D341Med (cell line): Measurements from ENCODE around the gene KLHL17.
"Not testable (repeated sequence)": the region's sequence is repeated elsewhere in the genome, so short reads cannot be mapped to it uniquely, and the experiment has no call there.

ENCODE experiments used
- DNase-seq: peaks from one replicate; pipeline ENCODE4 v3.0.0; 2012; ENCODE audit warnings: low spot score

KLHL17 gene

GRCh38 chr1:1001057-1001783, 40.8 kb downstream of the KLHL17 start:
- DNase-seq: no peak

GRCh38 chr1:1003618-1004419, 43.4 kb downstream of the KLHL17 start:
- DNase-seq: no peak

- no peak for DNase-seq
These were observed 44.0 kb downstream of the KLHL17 start for GRCh38 chr1:1004420-1004779.

- no peak for DNase-seq
These were observed 44.7 kb downstream of the KLHL17 start for GRCh38 chr1:1004780-1005697.

GRCh38 chr1:1005774-1006304, 45.5 kb downstream of the KLHL17 start:
- no peak for DNase-seq

GRCh38 chr1:1006305-1007159, 46.1 kb downstream of the KLHL17 start:
- DNase-seq: no peak

GRCh38 chr1:1010131-1010530, 49.7 kb downstream of the KLHL17 start:
- DNase-seq: not testable (repeated sequence)

GRCh38 chr1:1011396-1011949, 51.1 kb downstream of the KLHL17 start:
- no peak for DNase-seq

GRCh38 chr1:1012736-1013104, 52.3 kb downstream of the KLHL17 start:
- not testable (repeated sequence) for DNase-seq

GRCh38 chr1:1013105-1013921, 52.9 kb downstream of the KLHL17 start, which contains the start of gene ISG15:
TSS of gene ISG15 (plus strand) at chr1:1013497. CDS start at chr1:1013574, 77 bp downstream.
- DNase-seq: peak; percentile 66

- DNase-seq: no peak
These were observed 53.7 kb downstream of the KLHL17 start for GRCh38 chr1:1013922-1014648.

GRCh38 chr1:1014799-1015681, 54.7 kb downstream of the KLHL17 start:
- DNase-seq: peak; percentile 55
